Keratinocyte (primary cell): ENCODE results near the gene WWC2.

Experiments
- CTCF ChIP-seq, 3 experiments: IDR thresholded peaks in 1 of 3; conservative IDR thresholded peaks in 1 of 3; optimal IDR thresholded peaks in 1 of 3; 2 replicates in 2 of 3; 3 replicates in 1 of 3; pipeline versions ENCODE3 to v1.5.1; 2011; ENCODE audit warnings: low read length in 3 of 3, mild to moderate bottlenecking in 3 of 3, moderate library complexity in 2 of 3, control low read depth in 1 of 3, inconsistent platforms in 1 of 3; ENCODE audit not compliant: insufficient read depth in 2 of 3; ENCODE audit errors: extremely low read depth in 1 of 3
- EZH2 ChIP-seq: IDR thresholded peaks from one replicate; pipeline ENCODE4 v1.6.1; 2012; ENCODE audit warnings: inconsistent platforms, mild to moderate bottlenecking, low read length, moderate library complexity

GRCh38 chr4:183327827-183328226 is 228.8 kb downstream of the WWC2 start:
- no peak for TF ChIP-seq EZH2
- no peak for TF ChIP-seq CTCF (optimal IDR thresholded peaks at IDR 0.05 in 1 of 3, IDR thresholded peaks at IDR 0.05 in 1 of 3, conservative IDR thresholded peaks at IDR 0.05 in 1 of 3; ENCODE audit: extremely low read depth in 1 of 3, insufficient read depth in 2 of 3, low read length in 3 of 3)
